ENCODE data around the gene MRPL10.

GRCh38 chr17:47848198-47848513 lies 16.8 kb upstream of the MRPL10 start:
- TF ChIP-seq CTCF (IDR thresholded peaks at IDR 0.05 in 2 of 3, conservative IDR thresholded peaks at IDR 0.05 in 1 of 3; ENCODE audit: borderline replicate concordance in 1 of 3, insufficient read depth in 1 of 3, low read depth in 2 of 3, low read length in 2 of 3) (no peak), POLR2A (IDR thresholded peaks at IDR 0.05; ENCODE audit: borderline replicate concordance, extremely low read depth, insufficient read depth, insufficient read length) (no peak), POLR2AphosphoS5 (IDR thresholded peaks at IDR 0.05; ENCODE audit: low read depth, low read length) (no peak), SRF (IDR thresholded peaks at IDR 0.05; ENCODE audit: low read depth) (no peak), RAD21 (IDR thresholded peaks at IDR 0.05; ENCODE audit: low read depth) (no peak), MAX (IDR thresholded peaks at IDR 0.05) (no peak), EGR1 (IDR thresholded peaks at IDR 0.05; ENCODE audit: low read depth) (no peak), ATF3 (IDR thresholded peaks at IDR 0.05) (no peak), ZNF274 (IDR thresholded peaks at IDR 0.05; ENCODE audit: low read depth, low read length) (no peak)

All from HCT116 (cell line).